ENCODE data around the gene CACNA1H.
"Not testable (repeated sequence)": the region's sequence is repeated elsewhere in the genome, so short reads cannot be mapped to it uniquely, and the experiment has no call there.

CACNA1H gene

GRCh38 chr16:1229476-1229875, 76.6 kb downstream of the CACNA1H start:
- not testable (repeated sequence) for H3K4me3 ChIP-seq (replicated peaks; ENCODE audit: low read depth, low read length); DNase-seq (ENCODE audit: low read depth)

GRCh38 chr16:1230084-1230470, 77.2 kb downstream of the CACNA1H start, which contains the start of gene TPSB2:
TPSB2 (minus strand) TSS chr16:1230184; CDS start chr16:1229951, 233 bp downstream.
- not testable (repeated sequence) for H3K4me3 ChIP-seq (replicated peaks; ENCODE audit: low read depth, low read length); DNase-seq (ENCODE audit: low read depth)

- H3K4me3 ChIP-seq (replicated peaks; ENCODE audit: low read depth, low read length); DNase-seq (ENCODE audit: low read depth): not testable (repeated sequence)
Measured at GRCh38 chr16:1230471-1231212, 77.7 kb downstream of the CACNA1H start.

- not testable (repeated sequence) for H3K4me3 ChIP-seq (replicated peaks; ENCODE audit: low read depth, low read length); DNase-seq (ENCODE audit: low read depth)
Measured at GRCh38 chr16:1231301-1231700, 78.4 kb downstream of the CACNA1H start.

- DNase-seq (ENCODE audit: low read depth); H3K4me3 ChIP-seq (replicated peaks; ENCODE audit: low read depth, low read length): not testable (repeated sequence)
Measured at GRCh38 chr16:1232049-1232748, 79.3 kb downstream of the CACNA1H start.

- H3K4me3 ChIP-seq (replicated peaks; ENCODE audit: low read depth, low read length), result not testable (repeated sequence)
Measured at GRCh38 chr16:1236659-1237058, 83.8 kb downstream of the CACNA1H start.

GRCh38 chr16:1237990-1238389, 85.1 kb downstream of the CACNA1H start:
- H3K4me3 ChIP-seq (replicated peaks; ENCODE audit: low read depth, low read length), result no peak overlapping the region
- DNase-seq (ENCODE audit: low read depth), result no peak
- TF ChIP-seq CTCF (IDR thresholded peaks at IDR 0.05; ENCODE audit: low read length, missing control alignments), result no peak

More at GRCh38 chr16:1236659-1237058, 83.8 kb downstream of the CACNA1H start:
- not testable (repeated sequence) for DNase-seq (ENCODE audit: low read depth)

- H3K4me3 ChIP-seq (replicated peaks; ENCODE audit: low read depth, low read length); DNase-seq (ENCODE audit: low read depth): not testable (repeated sequence)
Measured at GRCh38 chr16:1238909-1239308, 86.0 kb downstream of the CACNA1H start.

- not testable (repeated sequence) for H3K4me3 ChIP-seq (replicated peaks; ENCODE audit: low read depth, low read length)
Measured at GRCh38 chr16:1239575-1239974, 86.7 kb downstream of the CACNA1H start.

GRCh38 chr16:1240436-1240835, 87.5 kb downstream of the CACNA1H start, which contains the start of gene TPSAB1:
TPSAB1 (plus strand) TSS chr16:1240705; CDS start chr16:1240939, 234 bp downstream.
- H3K4me3 ChIP-seq (replicated peaks; ENCODE audit: low read depth, low read length); DNase-seq (ENCODE audit: low read depth): not testable (repeated sequence)

More at GRCh38 chr16:1239575-1239974, 86.7 kb downstream of the CACNA1H start:
- not testable (repeated sequence) for DNase-seq (ENCODE audit: low read depth)

- not testable (repeated sequence) for DNase-seq (ENCODE audit: low read depth); H3K4me3 ChIP-seq (replicated peaks; ENCODE audit: low read depth, low read length)
Measured at GRCh38 chr16:1241081-1241480, 88.2 kb downstream of the CACNA1H start.

GRCh38 chr16:1243363-1243762, 90.5 kb downstream of the CACNA1H start:
- not testable (repeated sequence) for H3K4me3 ChIP-seq (replicated peaks; ENCODE audit: low read depth, low read length); DNase-seq (ENCODE audit: low read depth)

GRCh38 chr16:1243907-1244850, 91.3 kb downstream of the CACNA1H start:
- H3K4me3 ChIP-seq (replicated peaks; ENCODE audit: low read depth, low read length); DNase-seq (ENCODE audit: low read depth): not testable (repeated sequence)
